Bronchial epithelial cell (primary cell): ENCODE results near the gene ANK3. TPM values are rescaled to one million over a fixed set of nuclear protein-coding genes. Genes with fewer than 3 reads are reported as not detected.
"Not testable (repeated sequence)": the region's sequence is repeated elsewhere in the genome, so short reads cannot be mapped to it uniquely, and the experiment has no call there.

Experiments
- DNase-seq: peaks from one replicate; pipeline ENCODE4 v3.0.0-alpha.2; 2010; ENCODE audit warnings: low read depth
- FAIRE-seq: peaks from 2 replicates; lab custom pipeline; 2011; peaks lifted over from hg19 to GRCh38; lab: Jason Lieb, UNC
- H3K27me3 ChIP-seq: 2 replicates; pipeline ENCODE4 v1.5.1; 2011; ENCODE audit warnings: low read length; ENCODE audit not compliant: control insufficient read depth, insufficient read depth
- H3K36me3 ChIP-seq: 2 replicates; pipeline ENCODE4 v1.5.1; 2011; ENCODE audit warnings: low read length; ENCODE audit not compliant: control insufficient read depth, insufficient read depth
- H3K4me3 ChIP-seq: 2 replicates; pipeline ENCODE4 v1.5.1; 2011; ENCODE audit warnings: mild to moderate bottlenecking, low read depth, low read length, control low read depth
- CTCF ChIP-seq: IDR thresholded peaks from 2 replicates; pipeline ENCODE4 v1.5.1; 2011; ENCODE audit warnings: mild to moderate bottlenecking, moderate library complexity, low read length, control low read depth, inconsistent platforms; ENCODE audit not compliant: insufficient read depth, severe bottlenecking
- total RNA-seq: library from RNA; depleted of rRNA; stranded (reverse); fragments of >200 nt; gene quantifications from 2 replicates; pipeline ENCODE4 v1.2.1, GENCODE V29; 2014

Gene ANK3
- total RNA-seq, 1 donor from 2014 or later = 7.9 TPM

- DNase-seq (no peak), FAIRE-seq (no peak)
- Histone ChIP-seq H3K27me3 (no peaks in the 10 kb centered on the region), H3K36me3 (no peaks in the 10 kb centered on the region), H3K4me3 (no peak overlapping the region)
- TF ChIP-seq CTCF = no peak
Measured at GRCh38 chr10:60042914-60043313, 346.8 kb downstream of the ANK3 start.

GRCh38 chr10:60042262-60042661 lies 347.4 kb downstream of the ANK3 start:
- TF ChIP-seq CTCF = no peak
- FAIRE-seq (no peak), DNase-seq (no peak)
- H3K27me3 ChIP-seq = no peaks in the 10 kb centered on the region
- no peak overlapping the region for H3K4me3 ChIP-seq
- H3K36me3 ChIP-seq = no peaks in the 10 kb centered on the region

GRCh38 chr10:60041489-60042133 lies 348.1 kb downstream of the ANK3 start:
- no peak for FAIRE-seq
- DNase-seq = no peak
- TF ChIP-seq CTCF = no peak
- Histone ChIP-seq H3K27me3 (no peaks in the 10 kb centered on the region), H3K36me3 (no peaks in the 10 kb centered on the region), H3K4me3 (no peak overlapping the region)

DNA sequence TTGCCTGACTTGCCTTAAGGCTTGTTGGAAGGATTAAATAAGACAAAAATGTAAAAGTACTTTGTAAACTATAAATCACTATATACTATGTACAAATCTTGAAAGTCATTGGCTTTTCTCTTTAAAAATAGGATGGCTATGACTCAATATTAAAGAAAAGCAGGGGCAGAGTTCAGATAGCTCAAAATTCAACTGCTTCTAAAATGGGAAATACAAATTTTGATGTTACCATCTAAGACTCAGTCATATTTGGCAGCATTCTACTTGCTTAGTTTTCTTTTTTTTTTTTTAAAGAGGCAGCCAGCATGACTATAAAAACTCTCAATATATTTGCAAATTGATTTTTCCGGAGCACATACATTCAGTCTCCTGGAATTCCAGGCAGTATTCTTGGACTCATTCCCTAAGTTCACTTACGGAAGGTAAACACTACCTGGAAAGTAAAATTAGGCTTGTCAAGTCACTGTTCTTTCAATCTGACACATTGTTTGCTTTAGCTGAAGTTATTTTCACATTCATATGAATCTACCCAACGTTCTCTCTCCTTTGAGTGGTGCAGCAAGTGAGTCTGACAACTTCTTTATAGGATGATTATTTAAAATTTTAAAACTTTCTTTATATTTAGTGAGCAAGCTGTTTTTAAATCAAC lies 349.5 kb downstream of the ANK3 start:
- H3K36me3 ChIP-seq = no peaks in the 10 kb centered on the region
- FAIRE-seq = no peak
- no peaks in the 10 kb centered on the region for H3K27me3 ChIP-seq
- DNase-seq = peak; percentile 53
- H3K4me3 ChIP-seq = no peak overlapping the region
- no peak for TF ChIP-seq CTCF

DNA sequence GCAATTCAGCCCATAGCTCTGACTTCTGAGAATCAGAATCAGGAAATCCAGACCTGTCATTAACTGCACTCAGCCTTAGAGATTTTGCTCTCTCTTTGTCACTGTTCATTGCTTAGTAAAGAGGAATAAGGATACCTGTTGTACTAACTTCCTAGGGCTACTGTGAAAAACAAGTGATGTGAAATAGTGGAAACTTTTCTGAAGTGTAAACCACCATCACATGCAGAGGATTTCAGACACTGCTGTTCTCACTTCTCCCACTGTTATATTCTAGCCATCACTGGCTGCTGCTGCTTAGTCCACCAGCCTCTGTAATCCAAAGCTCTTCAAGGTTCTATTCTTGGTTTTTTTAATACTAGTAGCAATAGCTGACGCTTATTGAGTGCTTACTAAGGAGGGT lies 353.7 kb downstream of the ANK3 start:
- DNase-seq (no peak), FAIRE-seq (no peak)
- no peaks in the 10 kb centered on the region for H3K27me3 ChIP-seq
- no peaks in the 10 kb centered on the region for H3K36me3 ChIP-seq
- TF ChIP-seq CTCF = no peak
- no peak overlapping the region for H3K4me3 ChIP-seq

GRCh38 chr10:60035375-60035774 lies 354.3 kb downstream of the ANK3 start:
- not testable (repeated sequence) for FAIRE-seq

More at GRCh38 chr10:60035375-60035774, 354.3 kb downstream of the ANK3 start:
- not testable (repeated sequence) for H3K36me3 ChIP-seq, H3K27me3 ChIP-seq, DNase-seq, H3K4me3 ChIP-seq
